HCT116 (cell line): ENCODE data around the gene MTM1. TPM values are rescaled to one million over a fixed set of nuclear protein-coding genes. Genes with fewer than 3 reads are reported as not detected.

ENCODE experiments used
- ATAC-seq: fragments of 200-7000 bp; cut with Tn5 transposase; 2 replicates; pipeline ENCODE4 v1.9.1; 2020; ENCODE audit warnings: mild to moderate bottlenecking, moderate library complexity
- BruUV-seq: library from RNA; stranded (reverse); fragments of 400-500 nt; replicated peaks from 2 replicates; lab custom pipeline; 2021; lab: Mats Ljungman, UMichigan
- CTCF ChIA-PET: fragments of 300-600 bp; sonication (Branson Sonifier 250); formaldehyde crosslinking; loops from one replicate; lab custom pipeline; 2021; ENCODE audit warnings: antibody characterized with exemption; lab: Charles Lee
- POLR2A ChIA-PET: fragments of 300-600, 350-600 bp; sonication (Branson Sonifier 250); formaldehyde crosslinking; loops from one replicate; lab custom pipeline; 2021; ENCODE audit warnings: antibody characterized with exemption; lab: Charles Lee
- RAD21 ChIA-PET, 2 experiments: fragments of 300-600 bp; sonication (Branson Sonifier 250); formaldehyde crosslinking; loops; one replicate each; lab custom pipeline; 2023; ENCODE audit warnings: low total read pairs in 2 of 2; ENCODE audit not compliant: uncharacterized antibody in 2 of 2, unreplicated experiment in 2 of 2, low non-redundant PET in 1 of 2; lab: Charles Lee
- DNase-seq: peaks from one replicate; pipeline ENCODE4 v3.0.0-alpha.2; 2010; ENCODE audit warnings: low read depth, low spot score
- H2AFZ ChIP-seq: fragments of 200-600 bp; shearing (Covaris generic), sonication (generic); 2 replicates; pipeline ENCODE4 v1.6.1; 2017; ENCODE audit warnings: low read depth, mixed run types, mixed read lengths, antibody characterized with exemption, low read length; ENCODE audit not compliant: poor library complexity, severe bottlenecking
- H3K27ac ChIP-seq: 2 replicates; pipeline ENCODE4 v1.5.1; 2012; ENCODE audit warnings: low read depth, low read length
- H3K27me3 ChIP-seq: fragments of 200-600 bp; sonication (generic); 2 replicates; pipeline ENCODE4 v1.6.1; 2016; ENCODE audit warnings: mixed run types, low read length, mixed read lengths; ENCODE audit not compliant: insufficient read depth
- H3K36me3 ChIP-seq, 2 experiments: fragments of 200-500 bp in 1 of 2; fragments of 200-600 bp in 1 of 2; sonication (Bioruptor generic) in 1 of 2; sonication (generic) in 1 of 2; 2 replicates each; pipeline versions ENCODE4 v1.5.1 to v1.6.1; 2014 to 2016; ENCODE audit warnings: low read length in 2 of 2, inconsistent platforms in 1 of 2, mixed read lengths in 1 of 2, mixed run types in 1 of 2; ENCODE audit not compliant: insufficient read depth in 2 of 2, control insufficient read depth in 1 of 2
- H3K4me1 ChIP-seq, 2 experiments: fragments of 200-600 bp in 1 of 2; sonication (generic) in 1 of 2; 2 replicates each; pipeline versions ENCODE4 v1.5.1 to v1.6.1; 2012 to 2017; ENCODE audit warnings: low read length in 2 of 2, inconsistent platforms in 1 of 2, mild to moderate bottlenecking in 1 of 2, mixed read lengths in 1 of 2, mixed run types in 1 of 2, moderate library complexity in 1 of 2; ENCODE audit not compliant: insufficient read depth in 2 of 2, control insufficient read depth in 1 of 2
- H3K4me2 ChIP-seq: fragments of 200-600 bp; sonication (generic); 2 replicates; pipeline ENCODE4 v1.6.1; 2017; ENCODE audit warnings: mixed run types, low read length, mixed read lengths
- H3K4me3 ChIP-seq, 2 experiments: fragments of 200-600 bp in 1 of 2; sonication (generic) in 1 of 2; replicated peaks in 1 of 2; 2 replicates each; pipeline ENCODE4 v1.5.1; 2011 to 2016; ENCODE audit warnings: low read length in 2 of 2, control low read depth in 1 of 2, low read depth in 1 of 2, mild to moderate bottlenecking in 1 of 2, mixed read lengths in 1 of 2, mixed run types in 1 of 2
- H3K79me2 ChIP-seq: fragments of 200-600 bp; sonication (generic); 2 replicates; pipeline ENCODE4 v1.6.1; 2017; ENCODE audit warnings: mild to moderate bottlenecking, mixed run types, low read length, moderate library complexity, mixed read lengths; ENCODE audit not compliant: insufficient read depth
- H3K9ac ChIP-seq: fragments of 200-600 bp; sonication (generic); 2 replicates; pipeline ENCODE4 v1.6.1; 2016; ENCODE audit warnings: low read length, mixed read lengths
- H3K9me2 ChIP-seq: fragments of 200-600 bp; sonication (generic), shearing (Covaris generic); 2 replicates; pipeline ENCODE4 v1.6.1; 2017; ENCODE audit warnings: mixed run types, mild to moderate bottlenecking, moderate library complexity; ENCODE audit not compliant: insufficient read depth
- H3K9me3 ChIP-seq, 2 experiments: fragments of 200-500 bp in 1 of 2; fragments of 200-600 bp in 1 of 2; sonication (Bioruptor generic) in 1 of 2; sonication (generic) in 1 of 2; 2 replicates each; pipeline ENCODE4 v1.6.1; 2014 to 2017; ENCODE audit warnings: low read length in 2 of 2, mixed read lengths in 2 of 2, inconsistent platforms in 1 of 2, low read depth in 1 of 2, mild to moderate bottlenecking in 1 of 2, mixed run types in 1 of 2, moderate library complexity in 1 of 2; ENCODE audit not compliant: control insufficient read depth in 1 of 2, insufficient read depth in 1 of 2
- H4K20me1 ChIP-seq: fragments of 200-600 bp; sonication (generic), shearing (Covaris generic); 2 replicates; pipeline ENCODE4 v1.6.1; 2017; ENCODE audit warnings: mixed run types, mild to moderate bottlenecking, moderate library complexity; ENCODE audit not compliant: insufficient read depth
- CBX3 ChIP-seq: IDR thresholded peaks from 2 replicates; pipeline ENCODE4 v1.6.1; 2012; ENCODE audit warnings: low read depth
- CEBPB ChIP-seq: IDR thresholded peaks from 2 replicates; pipeline ENCODE4 v1.6.1; 2012; ENCODE audit warnings: low read depth
- ELF1 ChIP-seq: IDR thresholded peaks from 2 replicates; pipeline ENCODE4 v1.6.1; 2012; ENCODE audit warnings: low read depth, borderline replicate concordance
- EZH2 ChIP-seq: fragments of 200-600 bp; sonication (generic); IDR thresholded peaks from 2 replicates; pipeline ENCODE4 v1.6.1; 2017; ENCODE audit warnings: antibody characterized with exemption, mixed run types
- EZH2phosphoT487 ChIP-seq: fragments of 200-600 bp; IDR thresholded peaks from 2 replicates; pipeline ENCODE4 v1.6.1; 2018; ENCODE audit warnings: antibody characterized with exemption, borderline replicate concordance
- FOSL1 ChIP-seq: IDR thresholded peaks from 2 replicates; pipeline ENCODE4 v1.6.1; 2012; ENCODE audit warnings: low read depth
- JUND ChIP-seq: IDR thresholded peaks from 2 replicates; pipeline ENCODE4 v1.6.1; 2012
- POLR2A ChIP-seq: IDR thresholded peaks from 2 replicates; pipeline ENCODE4 v1.7.0; 2011; ENCODE audit warnings: borderline replicate concordance; ENCODE audit not compliant: insufficient read depth, insufficient read length; ENCODE audit errors: extremely low read depth
- POLR2AphosphoS5 ChIP-seq: IDR thresholded peaks from 2 replicates; pipeline ENCODE4 v1.6.1; 2011; ENCODE audit warnings: mild to moderate bottlenecking, low read depth, low read length, moderate library complexity
- RAD21 ChIP-seq: IDR thresholded peaks from 2 replicates; pipeline ENCODE4 v1.6.1; 2012; ENCODE audit warnings: low read depth, mild to moderate bottlenecking
- REST ChIP-seq: IDR thresholded peaks from 2 replicates; pipeline ENCODE4 v1.6.1; 2012; ENCODE audit warnings: low read depth
- SIN3A ChIP-seq: IDR thresholded peaks from 2 replicates; pipeline ENCODE4 v1.6.1; 2012; ENCODE audit warnings: low read depth
- SP1 ChIP-seq: IDR thresholded peaks from 2 replicates; pipeline ENCODE4 v1.6.1; 2012; ENCODE audit warnings: low read depth
- SRF ChIP-seq: IDR thresholded peaks from 2 replicates; pipeline ENCODE4 v1.6.1; 2012; ENCODE audit warnings: low read depth
- TCF7L2 ChIP-seq: IDR thresholded peaks from 2 replicates; pipeline ENCODE4 v1.7.0; 2011; ENCODE audit warnings: borderline replicate concordance, inconsistent platforms; ENCODE audit not compliant: insufficient read depth, insufficient read length; ENCODE audit errors: extremely low read depth
- ZBTB33 ChIP-seq: IDR thresholded peaks from 2 replicates; pipeline ENCODE4 v1.6.1; 2011; ENCODE audit warnings: mild to moderate bottlenecking, low read length, moderate library complexity; ENCODE audit not compliant: insufficient replicate concordance; ENCODE audit errors: extremely low read depth
- ZNF274 ChIP-seq: fragments of 200-500 bp; sonication (Bioruptor generic); IDR thresholded peaks from 2 replicates; pipeline ENCODE4 v1.6.1; 2014; ENCODE audit warnings: mild to moderate bottlenecking, low read depth, low read length, inconsistent platforms
- intact Hi-C: fragments of 100-400 bp; cut with micrococcal nuclease; formaldehyde crosslinking; loops from 2 replicates; pipeline ENCODE4 v1.10.0; 2022
- total RNA-seq: library from RNA; stranded (reverse); gene quantifications from one replicate; pipeline ENCODE4 v1.2.1, GENCODE V29; 2021; ENCODE audit not compliant: unreplicated experiment
- TF ChIP-seq, protein P1 (sequence below): IDR thresholded peaks from 2 replicates; pipeline ENCODE4 v1.6.1; 2012
- TF ChIP-seq, protein P2 (sequence below): IDR thresholded peaks from 2 replicates; pipeline ENCODE4 v1.6.1; 2012

The MTM1 gene
- total RNA-seq, 1 experiment from 2014 or later = 6.5 TPM

GRCh38 chrX:150525061-150525919 lies 43.1 kb upstream of the MTM1 start (continued):
- TF ChIP-seq CBX3 = no peak
- no peak for TF ChIP-seq EZH2phosphoT487
- no peak for TF ChIP-seq SRF
- no peak for TF ChIP-seq ZBTB33
- no peak for TF ChIP-seq TCF7L2

- ATAC-seq (no peak), DNase-seq (no peak)
- Histone ChIP-seq H3K9ac (no peak overlapping the region), H3K36me3 (no peaks in the 10 kb centered on the region), H2AFZ (no peak overlapping the region), H3K27me3 (no peaks in the 10 kb centered on the region), H3K9me3 (no peaks in the 10 kb centered on the region), H3K27ac (no peak overlapping the region), H3K79me2 (no peaks in the 10 kb centered on the region), H3K9me2 (no peaks in the 10 kb centered on the region), H3K4me2 (no peak overlapping the region), H3K4me3 (no peak overlapping the region), H3K4me1 (no peaks in the 10 kb centered on the region), H4K20me1 (no peaks in the 10 kb centered on the region)
- no TSS peak for BruUV-seq
- POLR2A ChIA-PET = no interaction called here
- intact Hi-C loops = no loop called here
- CTCF ChIA-PET = no interaction called here
- RAD21 ChIA-PET = no interaction called here
- TF ChIP-seq EZH2 = no peak
- TF ChIP-seq FOSL1 = no peak
- no peak for TF ChIP-seq POLR2AphosphoS5
- TF ChIP-seq SP1 = no peak
- TF ChIP-seq SIN3A = no peak
- TF ChIP-seq CEBPB = no peak
- no peak for TF ChIP-seq SRF
- no peak for TF ChIP-seq REST
- no peak for TF ChIP-seq EZH2phosphoT487
- TF ChIP-seq ELF1 = no peak
- TF ChIP-seq CBX3 = no peak
- no peak for TF ChIP-seq JUND
- TF ChIP-seq, protein P1, sequence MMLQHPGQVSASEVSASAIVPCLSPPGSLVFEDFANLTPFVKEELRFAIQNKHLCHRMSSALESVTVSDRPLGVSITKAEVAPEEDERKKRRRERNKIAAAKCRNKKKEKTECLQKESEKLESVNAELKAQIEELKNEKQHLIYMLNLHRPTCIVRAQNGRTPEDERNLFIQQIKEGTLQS = no peak
- TF ChIP-seq, protein P2, sequence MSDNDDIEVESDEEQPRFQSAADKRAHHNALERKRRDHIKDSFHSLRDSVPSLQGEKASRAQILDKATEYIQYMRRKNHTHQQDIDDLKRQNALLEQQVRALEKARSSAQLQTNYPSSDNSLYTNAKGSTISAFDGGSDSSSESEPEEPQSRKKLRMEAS = no peak
- no peak for TF ChIP-seq RAD21
- no peak for TF ChIP-seq ZNF274
- no peak for TF ChIP-seq POLR2A
Measured at GRCh38 chrX:150526692-150527091, 41.7 kb upstream of the MTM1 start.
